SH-SY5Y (cell line): Measurements from ENCODE around the gene NKAIN1.
A peak's percentile ranks its signal among the peaks of the same experiment; 100 is the strongest.

Experiments used
- GATA2 ChIP-seq: IDR thresholded peaks from 2 replicates; pipeline ENCODE4 v1.6.1; 2011; ENCODE audit warnings: mild to moderate bottlenecking, low read depth, low read length
- GATA3 ChIP-seq: IDR thresholded peaks from 2 replicates; pipeline ENCODE4 v1.6.1; 2011; ENCODE audit warnings: low read depth, mild to moderate bottlenecking, low read length, moderate library complexity

NKAIN1 gene

DNA sequence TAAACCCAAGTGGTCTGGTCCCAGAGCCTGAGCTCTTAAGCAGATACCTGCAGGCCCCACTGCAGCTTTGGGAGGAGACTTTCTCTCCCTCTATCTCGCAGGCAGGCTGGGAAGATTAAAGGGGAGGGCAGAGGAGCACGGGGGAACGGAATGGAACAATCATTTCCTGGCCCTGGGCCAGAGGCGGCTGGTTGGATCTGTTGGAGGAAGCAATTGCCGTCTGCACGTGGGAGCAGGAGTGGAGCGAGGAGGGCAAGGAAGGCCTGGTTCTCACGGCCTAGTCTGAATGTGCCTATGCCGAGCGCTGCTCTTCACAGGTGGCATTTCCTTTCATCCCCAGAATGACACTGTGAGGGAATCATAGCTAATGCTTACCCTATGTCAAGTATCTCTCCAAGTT lies 23.7 kb downstream of the NKAIN1 start:
- TF ChIP-seq GATA3: no peak
- TF ChIP-seq GATA2: 0 out of 2 replicates have a peak, but pooled peaks have one; percentile 13

GRCh38 chr1:31215065-31215570 lies 24.6 kb downstream of the NKAIN1 start:
- TF ChIP-seq GATA2 (no peak), GATA3 (no peak)

DNA sequence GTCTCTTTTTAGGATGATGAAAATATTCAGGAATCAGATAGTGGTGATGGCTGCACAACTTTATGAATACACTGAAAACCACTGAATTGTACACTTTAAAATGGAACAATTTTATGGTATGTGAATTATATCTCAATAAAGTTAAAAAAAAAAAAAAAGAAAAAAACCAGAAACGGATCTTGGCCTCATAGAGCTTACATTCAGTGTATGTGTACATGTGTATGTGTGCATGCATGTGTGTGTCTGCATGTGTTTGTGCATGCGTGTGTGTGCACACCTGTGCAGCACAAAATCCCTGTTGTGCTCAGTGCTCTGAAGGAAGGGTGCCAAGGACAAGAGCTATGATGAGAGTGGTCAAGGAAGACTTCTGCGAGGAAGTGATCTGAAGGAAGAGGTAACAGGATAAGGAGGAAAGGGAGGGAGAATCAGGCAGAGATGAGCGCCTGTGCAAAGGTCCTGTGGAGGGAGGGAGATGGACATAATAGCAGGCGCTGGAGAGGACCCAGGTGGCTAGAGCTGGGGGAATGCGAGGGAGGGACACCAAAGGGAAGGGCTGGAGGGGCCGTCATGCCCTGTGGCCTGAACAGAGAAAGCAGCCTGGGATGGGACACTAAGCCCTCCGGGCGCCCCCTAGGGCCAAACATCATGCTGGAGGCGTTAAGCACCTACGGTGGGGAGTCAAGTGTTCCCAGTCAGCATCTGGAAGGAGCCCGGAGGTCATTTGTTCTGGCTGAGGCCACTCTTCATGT lies 25.2 kb downstream of the NKAIN1 start:
- TF ChIP-seq GATA2 (no peak), GATA3 (no peak)

GRCh38 chr1:31208361-31208945 lies 31.2 kb downstream of the NKAIN1 start:
- TF ChIP-seq GATA2 (no peak), GATA3 (no peak)

GRCh38 chr1:31207569-31207968 lies 32.1 kb downstream of the NKAIN1 start:
- no peak for TF ChIP-seq GATA2
- no peak for TF ChIP-seq GATA3

DNA sequence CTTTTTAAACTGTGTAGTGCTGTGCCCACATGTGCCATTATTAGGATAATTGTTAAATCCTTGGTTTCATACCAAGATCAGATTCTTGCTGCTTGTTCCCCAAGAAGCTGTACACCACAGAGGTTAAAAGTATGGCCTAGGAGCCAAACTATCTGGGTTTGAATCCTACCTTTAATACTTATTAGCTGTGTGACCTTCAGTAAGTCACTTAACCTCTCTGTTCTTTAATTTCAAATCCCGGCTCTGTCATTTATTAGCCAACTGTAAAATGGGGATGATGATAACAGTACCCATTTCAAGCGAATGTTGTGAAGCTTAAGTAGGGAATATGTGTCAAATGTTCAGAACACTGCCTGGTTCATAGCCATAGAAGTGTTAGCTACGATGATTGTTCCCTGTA lies 32.6 kb downstream of the NKAIN1 start:
- no peak for TF ChIP-seq GATA3
- no peak for TF ChIP-seq GATA2

- TF ChIP-seq GATA2 (no peak), GATA3 (no peak)
Observed at GRCh38 chr1:31203215-31203614, 36.5 kb downstream of the NKAIN1 start.

DNA sequence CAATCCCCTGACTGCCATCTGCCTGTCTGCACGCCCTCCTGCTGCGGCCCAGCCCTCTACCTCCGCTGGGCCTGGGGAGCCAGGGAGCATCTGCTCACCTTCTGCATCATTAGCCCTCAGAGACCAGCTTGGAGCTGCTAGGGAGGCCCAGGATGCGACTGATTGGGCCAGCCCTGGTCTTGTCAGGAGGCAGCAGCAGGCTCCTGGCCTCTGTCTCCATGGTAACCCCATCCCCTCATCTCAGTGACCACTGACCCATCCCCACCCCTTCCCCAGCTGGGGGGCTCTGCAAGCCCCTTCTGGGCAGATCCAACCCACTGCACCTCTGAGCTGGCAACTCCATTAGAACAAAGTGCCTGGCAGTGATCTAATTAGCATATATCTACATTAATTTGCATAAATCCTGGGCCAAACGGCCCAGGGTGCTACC lies 37.7 kb downstream of the NKAIN1 start:
- no peak for TF ChIP-seq GATA2
- no peak for TF ChIP-seq GATA3

DNA sequence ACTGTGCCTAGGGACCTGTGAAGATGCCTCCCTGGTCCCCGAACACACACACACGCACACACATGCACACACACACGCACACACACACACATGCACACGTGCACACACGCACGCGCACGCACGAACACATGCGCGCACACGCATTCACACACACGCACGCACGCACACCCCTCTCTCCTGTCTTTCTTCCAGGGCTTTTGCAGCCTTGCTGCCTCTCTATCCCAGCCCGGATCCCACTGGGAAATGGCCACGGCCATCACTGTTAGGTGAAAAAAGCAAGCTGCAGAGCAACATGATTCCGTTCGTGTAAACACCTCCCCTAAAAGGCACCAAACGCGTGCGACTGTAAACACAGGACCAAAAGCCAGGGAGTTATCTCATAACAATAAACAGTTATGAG lies 39.7 kb downstream of the NKAIN1 start:
- TF ChIP-seq GATA3 (no peak), GATA2 (no peak)

DNA sequence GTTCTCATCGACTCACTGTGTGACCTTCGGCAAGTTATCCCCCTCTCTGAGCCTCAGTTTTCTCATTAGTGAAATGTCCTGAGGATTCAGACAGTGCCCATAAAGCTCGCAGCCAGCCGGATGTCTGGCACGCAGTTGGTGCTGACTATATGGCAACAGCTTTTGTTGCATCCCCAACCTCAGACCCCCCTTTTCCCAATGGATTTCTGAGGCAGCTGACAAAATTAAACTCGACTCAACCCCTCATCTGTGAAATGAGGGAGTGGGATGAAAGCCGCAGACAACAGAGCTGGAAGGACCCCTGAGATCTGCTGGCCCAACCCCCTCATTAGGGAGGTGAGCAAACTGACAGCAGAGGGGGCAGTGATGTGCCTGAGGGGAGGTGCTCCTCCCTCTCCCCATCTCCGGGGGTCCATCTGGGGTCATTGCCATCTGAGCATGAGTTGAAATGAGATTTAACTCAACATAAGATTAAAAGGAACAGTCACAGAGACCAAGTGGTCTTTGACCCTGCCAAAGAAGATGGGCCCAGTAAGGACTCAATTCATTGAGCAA lies 40.4 kb downstream of the NKAIN1 start:
- TF ChIP-seq GATA2: no peak
- no peak for TF ChIP-seq GATA3

- TF ChIP-seq GATA2 (no peak), GATA3 (no peak)
Observed at GRCh38 chr1:31198600-31198999, 41.1 kb downstream of the NKAIN1 start.

- TF ChIP-seq GATA3 (no peak), GATA2 (no peak)
Observed at GRCh38 chr1:31198150-31198549, 41.5 kb downstream of the NKAIN1 start.

DNA sequence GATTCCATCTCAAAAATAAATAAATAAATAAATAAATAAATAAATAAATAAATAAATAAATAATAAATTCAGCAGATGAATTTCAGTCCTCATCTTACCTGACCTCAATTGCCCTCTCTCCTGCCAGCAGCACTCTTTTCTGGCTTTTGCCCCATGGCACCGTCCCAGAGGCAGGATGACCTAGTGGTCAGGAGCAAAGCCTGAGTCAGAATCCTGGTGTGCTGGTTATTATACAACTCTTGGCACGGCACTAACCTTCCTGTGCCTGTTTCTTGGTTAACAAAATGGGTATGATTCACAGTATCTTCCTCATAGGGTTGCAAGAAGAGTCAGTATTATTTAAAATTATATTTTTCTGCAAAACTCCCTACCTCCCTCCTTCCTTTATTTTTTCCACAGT lies 43.0 kb downstream of the NKAIN1 start:
- no peak for TF ChIP-seq GATA2
- no peak for TF ChIP-seq GATA3

DNA sequence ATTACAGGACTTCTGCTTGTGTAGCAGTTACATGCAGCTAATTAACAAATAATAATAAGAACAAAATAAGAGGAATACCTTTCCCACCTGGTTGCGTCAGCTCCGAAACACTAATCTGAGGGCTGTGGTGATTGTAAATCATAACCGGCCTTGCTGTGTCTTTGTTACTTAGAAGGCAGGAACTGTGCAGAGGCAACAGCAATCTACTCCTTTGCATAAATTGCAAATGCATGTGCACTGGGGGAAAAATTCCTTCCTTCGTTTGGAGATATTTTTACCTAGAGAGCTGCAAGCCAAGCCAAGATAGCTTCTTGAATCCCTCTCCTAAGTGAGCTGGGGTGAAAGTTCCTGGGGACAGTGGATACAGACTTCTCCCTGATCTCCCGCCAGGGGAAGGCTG lies 46.0 kb downstream of the NKAIN1 start:
- no peak for TF ChIP-seq GATA2
- no peak for TF ChIP-seq GATA3

DNA sequence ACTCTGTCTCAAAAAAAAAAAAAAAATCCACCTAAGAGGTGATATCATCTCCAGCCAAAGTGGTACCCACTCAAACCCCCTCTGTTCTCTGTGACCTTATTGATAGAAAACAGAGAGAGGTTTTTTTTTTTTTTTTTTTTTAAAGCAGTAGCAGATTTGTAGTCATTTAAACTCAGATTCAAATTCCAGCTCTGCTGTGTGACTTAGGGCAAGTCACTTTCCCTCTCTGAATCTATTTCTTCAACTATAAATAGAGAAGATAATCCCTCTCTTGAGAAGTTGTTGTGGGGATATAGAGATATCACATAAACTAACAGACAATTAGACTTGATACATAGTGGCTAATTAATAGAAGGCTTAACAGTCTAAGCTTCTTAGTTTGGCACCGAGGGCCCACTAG lies 48.4 kb downstream of the NKAIN1 start:
- no peak for TF ChIP-seq GATA3
- no peak for TF ChIP-seq GATA2
